ENCODE measurements around the gene RAB7B. TPM values are rescaled to one million over a fixed set of nuclear protein-coding genes. Genes with fewer than 3 reads are reported as not detected.

The RAB7B gene
- total RNA-seq, 3 donors from 2014 or later: 0.69 to 1.3 (median 0.76) TPM

DNA sequence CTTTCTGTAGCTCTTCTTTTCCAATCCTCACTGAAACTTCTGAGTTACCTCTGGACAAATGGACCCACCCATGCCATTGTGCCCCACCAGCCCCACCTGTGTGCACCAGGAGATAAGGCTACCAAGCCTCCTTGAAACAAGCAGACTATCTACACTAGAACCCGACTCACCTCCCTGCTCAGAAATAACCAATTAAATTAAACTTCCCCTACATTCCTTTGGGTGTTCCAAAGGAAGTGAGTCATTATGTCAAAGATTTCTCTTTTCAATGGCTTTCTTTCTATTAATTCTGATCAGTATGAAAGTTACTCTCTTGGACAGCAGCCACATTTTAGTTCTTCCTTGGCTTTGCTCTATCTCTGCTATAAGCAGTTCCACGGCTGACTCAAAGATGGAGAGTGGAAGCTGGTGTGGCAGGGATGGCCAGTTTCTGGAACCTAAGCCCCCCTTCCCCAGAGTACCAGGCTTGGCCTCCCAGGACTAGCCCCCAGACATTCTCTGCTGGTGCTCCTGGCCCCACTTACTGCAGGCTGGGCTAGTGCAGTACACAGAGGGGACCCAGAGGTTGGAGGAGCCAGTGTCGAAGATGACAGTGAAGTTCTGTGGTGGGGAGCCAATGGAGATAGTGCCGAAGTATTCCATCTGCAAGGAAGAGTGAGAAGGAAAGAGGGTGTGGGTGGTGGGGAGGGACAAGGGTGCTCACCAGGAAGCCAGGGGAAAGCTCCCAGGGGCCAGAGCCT is 18.6 kb upstream of the RAB7B start:
- H3K4me3 ChIP-seq: no peak overlapping the region
- TF ChIP-seq, protein P1, sequence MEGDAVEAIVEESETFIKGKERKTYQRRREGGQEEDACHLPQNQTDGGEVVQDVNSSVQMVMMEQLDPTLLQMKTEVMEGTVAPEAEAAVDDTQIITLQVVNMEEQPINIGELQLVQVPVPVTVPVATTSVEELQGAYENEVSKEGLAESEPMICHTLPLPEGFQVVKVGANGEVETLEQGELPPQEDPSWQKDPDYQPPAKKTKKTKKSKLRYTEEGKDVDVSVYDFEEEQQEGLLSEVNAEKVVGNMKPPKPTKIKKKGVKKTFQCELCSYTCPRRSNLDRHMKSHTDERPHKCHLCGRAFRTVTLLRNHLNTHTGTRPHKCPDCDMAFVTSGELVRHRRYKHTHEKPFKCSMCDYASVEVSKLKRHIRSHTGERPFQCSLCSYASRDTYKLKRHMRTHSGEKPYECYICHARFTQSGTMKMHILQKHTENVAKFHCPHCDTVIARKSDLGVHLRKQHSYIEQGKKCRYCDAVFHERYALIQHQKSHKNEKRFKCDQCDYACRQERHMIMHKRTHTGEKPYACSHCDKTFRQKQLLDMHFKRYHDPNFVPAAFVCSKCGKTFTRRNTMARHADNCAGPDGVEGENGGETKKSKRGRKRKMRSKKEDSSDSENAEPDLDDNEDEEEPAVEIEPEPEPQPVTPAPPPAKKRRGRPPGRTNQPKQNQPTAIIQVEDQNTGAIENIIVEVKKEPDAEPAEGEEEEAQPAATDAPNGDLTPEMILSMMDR (IDR thresholded peaks at IDR 0.05): no peak
- DNase-seq: no peak
- ATAC-seq: no peak
- no peaks in the 10 kb centered on the region for H3K36me3 ChIP-seq (ENCODE audit: low read depth)
- intact Hi-C loops (cut with DNase I, micrococcal nuclease): no loop called here
- H3K4me1 ChIP-seq (ENCODE audit: low read depth): no peaks in the 10 kb centered on the region
- H3K9me3 ChIP-seq: no peaks in the 10 kb centered on the region

GRCh38 chr1:206021008-206021625 is 17.9 kb upstream of the RAB7B start:
- intact Hi-C loops (cut with DNase I, micrococcal nuclease): no loop called here

GRCh38 chr1:206020393-206021007 is 17.3 kb upstream of the RAB7B start:
- DNase-seq: no peak
- Histone ChIP-seq H3K4me3 (no peak overlapping the region), H3K9me3 (no peaks in the 10 kb centered on the region), H3K36me3 (ENCODE audit: low read depth) (no peaks in the 10 kb centered on the region), H3K4me1 (ENCODE audit: low read depth) (no peaks in the 10 kb centered on the region)
- intact Hi-C loops (cut with DNase I, micrococcal nuclease): no loop called here
- peak; percentile 28 for ATAC-seq
- TF ChIP-seq, protein P1 (IDR thresholded peaks at IDR 0.05): no peak

More at GRCh38 chr1:206021008-206021625, 17.9 kb upstream of the RAB7B start:
- TF ChIP-seq, protein P1 (IDR thresholded peaks at IDR 0.05): no peak
- ATAC-seq (no peak), DNase-seq (no peak)
- Histone ChIP-seq H3K4me3 (no peak overlapping the region), H3K36me3 (ENCODE audit: low read depth) (no peaks in the 10 kb centered on the region), H3K9me3 (no peaks in the 10 kb centered on the region), H3K4me1 (ENCODE audit: low read depth) (no peaks in the 10 kb centered on the region)

DNA sequence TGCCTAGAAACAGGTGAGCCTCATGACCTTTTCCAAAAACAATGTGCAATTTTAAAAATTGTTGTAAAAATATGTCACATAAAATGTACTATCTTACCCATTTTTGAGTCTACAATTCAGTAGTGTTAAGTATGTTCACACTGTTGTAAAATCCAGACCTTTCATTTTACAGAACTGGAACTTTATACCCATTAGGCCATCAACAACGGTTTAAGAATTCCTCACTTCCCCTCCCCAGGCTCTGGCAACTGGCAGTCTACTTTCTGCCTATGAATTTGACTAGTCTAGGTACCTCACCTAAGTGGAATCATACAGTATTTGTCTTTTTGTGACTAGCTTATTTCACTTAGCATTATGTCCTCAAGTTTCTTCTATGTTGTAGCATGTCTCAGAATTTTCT is 11.9 kb upstream of the RAB7B start:
- intact Hi-C loops (cut with DNase I, micrococcal nuclease): no loop called here
- TF ChIP-seq, protein P1 (IDR thresholded peaks at IDR 0.05): no peak

DNA sequence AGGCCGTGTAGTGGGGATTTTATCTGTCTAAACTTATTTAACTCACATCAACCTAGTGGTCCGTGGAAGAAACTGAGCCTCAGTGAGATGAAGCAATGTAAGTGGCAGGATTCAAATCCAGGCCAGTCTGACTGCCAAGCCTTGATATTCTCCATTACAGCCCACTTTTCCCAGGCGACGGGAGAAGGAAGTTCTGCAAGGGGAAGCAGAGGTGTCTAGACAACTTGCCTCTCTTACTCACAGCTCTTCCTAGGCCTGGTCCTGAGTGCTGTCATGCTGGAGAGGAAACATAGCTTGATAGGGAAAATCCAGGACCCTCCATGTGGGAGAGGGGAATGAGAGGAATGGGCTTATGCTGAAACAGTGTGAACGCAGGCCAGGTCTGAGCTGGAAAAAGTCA is 11.4 kb upstream of the RAB7B start:
- intact Hi-C loops (cut with DNase I, micrococcal nuclease): no loop called here
- TF ChIP-seq, protein P1 (IDR thresholded peaks at IDR 0.05): no peak

More for the DNA sequence above, 11.9 kb upstream of the RAB7B start:
- ATAC-seq: no peak
- Histone ChIP-seq H3K4me3 (no peak overlapping the region), H3K9me3 (no peaks in the 10 kb centered on the region), H3K36me3 (ENCODE audit: low read depth) (no peaks in the 10 kb centered on the region), H3K4me1 (ENCODE audit: low read depth) (peaks cover 3% of the 10 kb centered on the region)
- no peak for DNase-seq

More for the DNA sequence above, 11.4 kb upstream of the RAB7B start:
- DNase-seq (no peak), ATAC-seq (no peak)
- Histone ChIP-seq H3K4me3 (no peak overlapping the region), H3K36me3 (ENCODE audit: low read depth) (no peaks in the 10 kb centered on the region), H3K9me3 (no peaks in the 10 kb centered on the region), H3K4me1 (ENCODE audit: low read depth) (peaks cover 3% of the 10 kb centered on the region)

Data from mucosa of descending colon (tissue), 3 donors.